ENCODE results near the gene INPP5K. TPM values are rescaled to one million over a fixed set of nuclear protein-coding genes. Genes with fewer than 3 reads are reported as not detected.

INPP5K gene
- total RNA-seq, 2 experiments from 2014 or later, result 199 to 207 TPM

DNA sequence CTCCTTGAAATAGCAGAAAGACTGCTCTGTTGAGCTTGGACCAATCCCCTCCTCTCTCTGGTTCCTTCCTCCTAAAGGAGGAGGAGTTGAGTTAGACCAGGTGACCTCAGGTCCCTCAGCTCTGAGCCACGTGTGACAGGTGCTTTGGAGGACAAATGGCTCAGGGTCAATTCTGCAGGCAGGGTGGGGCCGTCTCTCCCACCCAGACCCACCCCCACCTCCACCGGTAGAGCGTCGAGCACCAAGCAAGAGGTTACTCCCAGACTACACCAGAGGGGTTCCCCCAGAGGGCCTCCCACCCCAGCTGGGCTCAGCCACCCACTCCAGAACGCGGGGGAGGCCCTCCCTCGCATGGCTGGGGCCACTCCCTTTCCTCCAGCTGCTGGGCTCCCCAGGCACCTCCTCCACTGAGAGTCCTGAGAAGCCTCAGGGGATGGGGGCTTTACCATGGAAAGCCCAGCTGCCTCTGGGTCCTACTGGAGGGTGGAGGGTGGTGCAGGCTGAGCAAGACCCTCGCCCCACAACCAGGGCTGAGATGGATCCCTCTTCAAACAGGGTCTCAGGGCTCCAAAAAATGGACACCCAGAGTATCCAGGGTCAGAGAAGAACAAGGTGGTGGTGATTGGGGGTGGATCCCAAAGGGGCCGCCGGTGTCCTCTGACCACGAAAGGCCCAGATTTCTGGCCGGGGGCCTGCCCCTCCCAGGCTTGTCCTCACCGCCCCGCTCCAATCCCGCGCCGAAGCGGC lies 31.6 kb downstream of the INPP5K start:
- H3K27ac Mint-ChIP-seq, result peak overlapping the region; percentile 84
- Histone ChIP-seq H3K36me3 (ENCODE audit: insufficient read depth, low read length) (no peaks in the 10 kb centered on the region), H3K27me3 (ENCODE audit: control insufficient read depth in 1 of 2, insufficient read depth in 2 of 2, low read length in 2 of 2) (no peaks in the 10 kb centered on the region), H3K27ac (ENCODE audit: low read depth in 1 of 2, low read length in 2 of 2) (peak overlapping the region; percentile 47 to 61), H3K9me3 (ENCODE audit: control insufficient read depth in 1 of 2, insufficient read depth in 1 of 2, low read length in 2 of 2) (no peaks in the 10 kb centered on the region), H3K4me3 (ENCODE audit: low read length) (peak overlapping the region; percentile 50), H3K4me1 (ENCODE audit: insufficient read depth, low read length) (peaks cover 50% of the 10 kb centered on the region)
- no peaks in the 10 kb centered on the region for H3K9me3 Mint-ChIP-seq
- ATAC-seq (ENCODE audit: poor library complexity), result peak; percentile 51
- intact Hi-C loops (cut with DNase I, micrococcal nuclease), result no loop called here
- H3K4me3 Mint-ChIP-seq, result peak overlapping the region; percentile 92
- H3K36me3 Mint-ChIP-seq (ENCODE audit: low read depth), result no peaks in the 10 kb centered on the region
- peak in 10 of 14 experiments; percentile 29 to 85 (median 50) for DNase-seq
- TF ChIP-seq, protein P1, sequence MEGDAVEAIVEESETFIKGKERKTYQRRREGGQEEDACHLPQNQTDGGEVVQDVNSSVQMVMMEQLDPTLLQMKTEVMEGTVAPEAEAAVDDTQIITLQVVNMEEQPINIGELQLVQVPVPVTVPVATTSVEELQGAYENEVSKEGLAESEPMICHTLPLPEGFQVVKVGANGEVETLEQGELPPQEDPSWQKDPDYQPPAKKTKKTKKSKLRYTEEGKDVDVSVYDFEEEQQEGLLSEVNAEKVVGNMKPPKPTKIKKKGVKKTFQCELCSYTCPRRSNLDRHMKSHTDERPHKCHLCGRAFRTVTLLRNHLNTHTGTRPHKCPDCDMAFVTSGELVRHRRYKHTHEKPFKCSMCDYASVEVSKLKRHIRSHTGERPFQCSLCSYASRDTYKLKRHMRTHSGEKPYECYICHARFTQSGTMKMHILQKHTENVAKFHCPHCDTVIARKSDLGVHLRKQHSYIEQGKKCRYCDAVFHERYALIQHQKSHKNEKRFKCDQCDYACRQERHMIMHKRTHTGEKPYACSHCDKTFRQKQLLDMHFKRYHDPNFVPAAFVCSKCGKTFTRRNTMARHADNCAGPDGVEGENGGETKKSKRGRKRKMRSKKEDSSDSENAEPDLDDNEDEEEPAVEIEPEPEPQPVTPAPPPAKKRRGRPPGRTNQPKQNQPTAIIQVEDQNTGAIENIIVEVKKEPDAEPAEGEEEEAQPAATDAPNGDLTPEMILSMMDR (IDR thresholded peaks at IDR 0.05), result no peak
- peaks cover 26% of the 10 kb centered on the region for H3K4me1 Mint-ChIP-seq (ENCODE audit: low read depth)
- CTCF ChIA-PET, result interaction anchor here (0.9 to 1.2 kb wide), 4 partner anchors 26 to 119 kb away, joined by 3 to 5 read pairs (median 3); partner anchors contain the start of gene INPP5K
- POLR2A ChIA-PET, result interaction anchor here (0.9 to 1.2 kb wide), 3 partner anchors 22 to 199 kb away, joined by 3 to 5 read pairs (median 3); no protein-coding TSS in a partner anchor
- no peaks in the 10 kb centered on the region for H3K27me3 Mint-ChIP-seq

DNA sequence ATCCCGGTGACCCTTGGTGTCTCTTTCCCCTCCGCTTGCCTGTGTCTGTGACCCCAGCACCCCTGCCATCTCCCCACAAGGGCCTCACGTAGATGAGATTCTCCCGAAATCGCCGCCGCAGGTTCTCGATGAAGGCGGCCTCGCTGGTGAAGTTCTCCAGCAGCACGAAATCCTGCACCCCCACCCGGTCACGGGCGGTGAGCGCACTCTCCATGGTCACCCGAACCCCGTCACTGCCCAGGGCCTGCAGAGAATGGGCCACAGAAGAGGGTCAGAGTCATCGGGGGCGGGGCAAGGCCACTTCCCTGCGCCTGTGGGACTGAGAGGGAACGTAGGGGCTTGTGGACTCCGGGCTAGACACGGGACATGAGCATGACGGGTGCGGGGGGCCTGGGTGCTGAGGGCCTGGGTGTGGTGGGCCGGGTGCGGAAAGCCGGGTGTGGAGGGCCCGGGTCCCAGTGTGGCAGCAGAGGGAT lies 32.3 kb downstream of the INPP5K start:
- Histone ChIP-seq H3K27ac (ENCODE audit: low read depth in 1 of 2, low read length in 2 of 2) (peak overlapping the region in 1 of 2 donors; percentile 25), H3K27me3 (ENCODE audit: control insufficient read depth in 1 of 2, insufficient read depth in 2 of 2, low read length in 2 of 2) (no peaks in the 10 kb centered on the region), H3K4me3 (ENCODE audit: low read length) (no peak overlapping the region), H3K36me3 (ENCODE audit: insufficient read depth, low read length) (peaks cover 2% of the 10 kb centered on the region), H3K9me3 (ENCODE audit: control insufficient read depth in 1 of 2, insufficient read depth in 1 of 2, low read length in 2 of 2) (no peaks in the 10 kb centered on the region), H3K4me1 (ENCODE audit: insufficient read depth, low read length) (peaks cover 43% of the 10 kb centered on the region)
- CTCF ChIA-PET, result interaction anchor here (0.9 to 1.2 kb wide), 3 partner anchors 25 to 104 kb away, joined by 3 to 5 read pairs (median 3); partner anchors contain the start of gene INPP5K
- ATAC-seq (ENCODE audit: poor library complexity) (no peak), DNase-seq (no peak)
- POLR2A ChIA-PET, result interaction anchor here (1.0 to 1.2 kb wide), 2 partner anchors 21 to 22 kb away, joined by 3 to 5 read pairs; no protein-coding TSS in a partner anchor
- intact Hi-C loops (cut with DNase I, micrococcal nuclease), result no loop called here
- TF ChIP-seq, protein P1 (IDR thresholded peaks at IDR 0.05), result no peak
- Mint-ChIP-seq H3K36me3 (ENCODE audit: low read depth) (no peaks in the 10 kb centered on the region), H3K9me3 (no peaks in the 10 kb centered on the region), H3K4me1 (ENCODE audit: low read depth) (peaks cover 26% of the 10 kb centered on the region), H3K27me3 (no peaks in the 10 kb centered on the region), H3K4me3 (peak overlapping the region; percentile 92), H3K27ac (peak overlapping the region; percentile 84)

DNA sequence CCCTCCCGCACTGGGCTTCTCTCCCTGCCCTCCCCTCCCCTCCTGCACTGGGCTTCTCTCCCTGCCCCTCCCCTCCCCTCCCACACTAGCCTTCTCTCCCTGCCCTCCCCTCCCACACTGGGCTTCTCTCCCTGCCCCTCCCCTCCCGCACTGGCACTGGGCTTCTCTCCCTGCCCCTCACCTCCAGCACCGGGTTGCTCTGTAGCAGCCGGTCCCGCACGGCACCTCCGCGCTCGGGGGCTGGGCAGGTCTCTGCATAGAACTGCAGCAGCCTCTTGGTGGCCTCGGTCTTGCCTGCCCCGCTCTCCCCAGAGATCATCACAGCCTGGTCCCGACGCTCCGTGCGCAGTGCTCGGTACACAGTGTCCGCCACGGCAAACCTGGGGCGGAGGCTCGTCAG lies 33.7 kb downstream of the INPP5K start:
- H3K9me3 Mint-ChIP-seq, result no peaks in the 10 kb centered on the region
- no peaks in the 10 kb centered on the region for H3K36me3 Mint-ChIP-seq (ENCODE audit: low read depth)
- H3K27me3 Mint-ChIP-seq, result no peaks in the 10 kb centered on the region
- POLR2A ChIA-PET, result no interaction called here
- H3K4me1 ChIP-seq (ENCODE audit: insufficient read depth, low read length), result peaks cover 31% of the 10 kb centered on the region
- no peaks in the 10 kb centered on the region for H3K27me3 ChIP-seq (ENCODE audit: control insufficient read depth in 1 of 2, insufficient read depth in 2 of 2, low read length in 2 of 2)
- H3K4me1 Mint-ChIP-seq (ENCODE audit: low read depth), result peaks cover 17% of the 10 kb centered on the region
- H3K27ac ChIP-seq (ENCODE audit: low read depth in 1 of 2, low read length in 2 of 2), result no peak overlapping the region
- H3K36me3 ChIP-seq (ENCODE audit: insufficient read depth, low read length), result peaks cover 14% of the 10 kb centered on the region
- no peaks in the 10 kb centered on the region for H3K9me3 ChIP-seq (ENCODE audit: control insufficient read depth in 1 of 2, insufficient read depth in 1 of 2, low read length in 2 of 2)
- no peak overlapping the region for H3K4me3 ChIP-seq (ENCODE audit: low read length)
- no peak overlapping the region for H3K27ac Mint-ChIP-seq
- CTCF ChIA-PET, result no interaction called here
- DNase-seq (no peak), ATAC-seq (ENCODE audit: poor library complexity) (no peak)
- intact Hi-C loops (cut with DNase I, micrococcal nuclease), result no loop called here
- H3K4me3 Mint-ChIP-seq, result no peak overlapping the region
- TF ChIP-seq, protein P1 (IDR thresholded peaks at IDR 0.05), result no peak

Data from CD4-positive, alpha-beta T cell (primary cell).